MCF 10A (cell line): Measurements from ENCODE around the gene CSAD. TPM values are rescaled to one million over a fixed set of nuclear protein-coding genes. Genes with fewer than 3 reads are reported as not detected.

Experiments
- BruUV-seq: library from RNA; stranded (reverse); fragments of 400-500 nt; replicated peaks from 2 replicates; lab custom pipeline; 2021; lab: Mats Ljungman, UMichigan
- CTCF ChIA-PET: fragments of 300-600 bp; sonication (Branson Sonifier 250); formaldehyde crosslinking; extraction: SDS; loops from one replicate; lab custom pipeline; 2021; ENCODE audit warnings: antibody characterized with exemption, inconsistent platforms; lab: Yijun Ruan, JAX
- POLR2A ChIA-PET: fragments of 300-600, 350-650 bp; sonication (Branson Sonifier 250); formaldehyde crosslinking; extraction: SDS; loops from one replicate; lab custom pipeline; 2020; ENCODE audit warnings: antibody characterized with exemption, inconsistent platforms; lab: Yijun Ruan, JAX
- DNase-seq: peaks from one replicate; pipeline ENCODE4 v3.0.0-alpha.2; 2018; ENCODE audit not compliant: unreplicated experiment
- H3K27ac Mint-ChIP-seq: one replicate; pipeline ENCODE4 v1.8.0; 2022; ENCODE audit warnings: mild to moderate bottlenecking, low read depth, mixed read lengths; ENCODE audit not compliant: unreplicated experiment
- H3K27me3 Mint-ChIP-seq: one replicate; pipeline ENCODE4 v1.8.0; 2022; ENCODE audit warnings: mixed read lengths; ENCODE audit not compliant: insufficient read depth, unreplicated experiment
- H3K36me3 Mint-ChIP-seq: one replicate; pipeline ENCODE4 v1.8.0; 2022; ENCODE audit warnings: mild to moderate bottlenecking, moderate library complexity, mixed read lengths; ENCODE audit not compliant: insufficient read depth, unreplicated experiment
- H3K4me1 Mint-ChIP-seq: one replicate; pipeline ENCODE4 v1.8.0; 2022; ENCODE audit warnings: mixed read lengths; ENCODE audit not compliant: insufficient read depth, unreplicated experiment
- H3K4me3 Mint-ChIP-seq: one replicate; pipeline ENCODE4 v1.8.0; 2022; ENCODE audit warnings: mild to moderate bottlenecking, moderate library complexity, mixed read lengths; ENCODE audit not compliant: unreplicated experiment
- H3K9me3 Mint-ChIP-seq: one replicate; pipeline ENCODE4 v1.8.0; 2022; ENCODE audit warnings: mixed read lengths; ENCODE audit not compliant: unreplicated experiment
- intact Hi-C: fragments of 100-400 bp; cut with micrococcal nuclease; formaldehyde crosslinking; loops from 2 replicates; pipeline ENCODE4 v1.14.1; 2022
- total RNA-seq: library from RNA; stranded (reverse); gene quantifications from 2 replicates; pipeline ENCODE4 v1.2.3, GENCODE V29; 2022
- TF ChIP-seq, protein P1 (sequence below): fragments of 200-600 bp; IDR thresholded peaks from one replicate; pipeline ENCODE4 v1.8.0; 2022; ENCODE audit warnings: antibody characterized with exemption, mild to moderate bottlenecking; ENCODE audit not compliant: unreplicated experiment

The CSAD gene
- total RNA-seq, 1 experiment from 2014 or later: 22.7 TPM

DNA sequence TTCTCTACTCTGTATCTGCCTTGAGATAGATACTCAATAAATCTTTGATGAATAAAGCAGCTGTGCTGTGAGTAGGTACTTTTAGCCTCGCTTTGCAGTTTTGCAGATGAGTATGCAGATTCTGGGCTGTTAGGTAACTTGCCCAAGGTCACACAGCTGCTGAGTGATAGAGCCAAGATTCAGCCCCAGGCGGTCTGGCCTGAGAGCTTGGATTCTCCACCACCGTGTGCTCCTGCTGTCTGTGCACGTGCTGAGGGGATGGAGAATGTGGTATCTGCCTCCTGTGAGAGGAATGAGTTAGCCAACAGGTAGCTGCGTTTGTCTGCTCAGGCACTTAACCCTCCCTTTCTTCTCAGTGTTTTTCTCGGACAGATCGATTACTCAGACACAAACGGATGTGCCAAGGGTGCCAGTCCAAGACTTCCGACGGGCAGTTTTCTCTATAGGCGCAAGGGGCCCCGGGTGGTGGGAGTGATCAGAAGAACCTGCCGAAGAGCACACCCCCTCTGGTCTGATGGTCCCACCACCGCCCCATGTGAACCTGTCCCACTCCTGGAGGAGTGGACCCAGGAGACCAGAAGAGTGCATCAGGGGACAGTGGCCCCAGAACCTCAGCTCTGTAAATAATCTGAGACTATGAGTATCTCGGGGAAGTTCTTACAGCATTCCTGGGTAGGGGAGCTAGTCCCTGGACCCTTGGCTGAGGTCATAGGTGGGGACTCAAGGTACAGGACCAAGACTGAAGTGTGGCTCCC, 6.6 kb upstream of the CSAD start:
- no peaks in the 10 kb centered on the region for H3K9me3 Mint-ChIP-seq
- no peak for DNase-seq
- no peaks in the 10 kb centered on the region for H3K27me3 Mint-ChIP-seq
- intact Hi-C loops: no loop called here
- H3K27ac Mint-ChIP-seq: no peak overlapping the region
- H3K4me1 Mint-ChIP-seq: peaks cover 8% of the 10 kb centered on the region
- BruUV-seq: no TSS peak
- no peak overlapping the region for H3K4me3 Mint-ChIP-seq
- ChIA-PET CTCF (interaction anchor here (0.6 to 1.8 kb wide), 11 partner anchors 23 to 266 kb away, joined by 3 to 8 read pairs (median 3); no protein-coding TSS in a partner anchor), POLR2A (interaction anchor here (0.9 to 1.7 kb wide), 4 partner anchors 12 to 64 kb away, joined by 3 to 4 read pairs (median 4); a partner anchor contains a TSS)
- TF ChIP-seq, protein P1, sequence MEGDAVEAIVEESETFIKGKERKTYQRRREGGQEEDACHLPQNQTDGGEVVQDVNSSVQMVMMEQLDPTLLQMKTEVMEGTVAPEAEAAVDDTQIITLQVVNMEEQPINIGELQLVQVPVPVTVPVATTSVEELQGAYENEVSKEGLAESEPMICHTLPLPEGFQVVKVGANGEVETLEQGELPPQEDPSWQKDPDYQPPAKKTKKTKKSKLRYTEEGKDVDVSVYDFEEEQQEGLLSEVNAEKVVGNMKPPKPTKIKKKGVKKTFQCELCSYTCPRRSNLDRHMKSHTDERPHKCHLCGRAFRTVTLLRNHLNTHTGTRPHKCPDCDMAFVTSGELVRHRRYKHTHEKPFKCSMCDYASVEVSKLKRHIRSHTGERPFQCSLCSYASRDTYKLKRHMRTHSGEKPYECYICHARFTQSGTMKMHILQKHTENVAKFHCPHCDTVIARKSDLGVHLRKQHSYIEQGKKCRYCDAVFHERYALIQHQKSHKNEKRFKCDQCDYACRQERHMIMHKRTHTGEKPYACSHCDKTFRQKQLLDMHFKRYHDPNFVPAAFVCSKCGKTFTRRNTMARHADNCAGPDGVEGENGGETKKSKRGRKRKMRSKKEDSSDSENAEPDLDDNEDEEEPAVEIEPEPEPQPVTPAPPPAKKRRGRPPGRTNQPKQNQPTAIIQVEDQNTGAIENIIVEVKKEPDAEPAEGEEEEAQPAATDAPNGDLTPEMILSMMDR: no peak
- H3K36me3 Mint-ChIP-seq: peaks cover 74% of the 10 kb centered on the region

DNA sequence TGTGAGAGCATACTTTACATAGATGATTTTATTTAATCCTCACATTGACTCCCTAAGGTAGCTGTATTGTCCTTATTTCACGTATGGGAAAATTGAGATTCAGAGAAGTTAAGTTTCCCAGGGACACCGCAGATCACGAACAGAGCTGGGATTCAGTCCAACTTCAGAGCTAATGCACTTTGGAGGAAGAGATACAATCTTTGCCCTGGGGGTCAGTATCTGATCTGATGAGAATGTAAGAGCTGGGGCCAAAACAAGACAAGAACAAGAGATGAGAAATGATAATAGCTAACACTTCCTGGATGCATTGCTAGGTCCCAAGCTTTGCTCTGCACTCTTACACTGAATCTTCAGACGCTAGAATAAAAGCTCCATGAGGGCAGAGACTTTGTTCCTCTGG, 6.0 kb upstream of the CSAD start:
- intact Hi-C loops: no loop called here
- no peaks in the 10 kb centered on the region for H3K9me3 Mint-ChIP-seq
- TF ChIP-seq, protein P1: no peak
- H3K36me3 Mint-ChIP-seq: peaks cover 74% of the 10 kb centered on the region
- no TSS peak for BruUV-seq
- no peak overlapping the region for H3K4me3 Mint-ChIP-seq
- POLR2A ChIA-PET: interaction anchor here (0.7 to 1.7 kb wide), 4 partner anchors 13 to 65 kb away, joined by 3 to 4 read pairs (median 4); a partner anchor contains a TSS
- peaks cover 14% of the 10 kb centered on the region for H3K4me1 Mint-ChIP-seq
- H3K27me3 Mint-ChIP-seq: no peaks in the 10 kb centered on the region
- H3K27ac Mint-ChIP-seq: no peak overlapping the region
- no peak for DNase-seq
- CTCF ChIA-PET: interaction anchor here (0.6 to 1.8 kb wide), 8 partner anchors 24 to 266 kb away, joined by 3 to 8 read pairs (median 3); no protein-coding TSS in a partner anchor

DNA sequence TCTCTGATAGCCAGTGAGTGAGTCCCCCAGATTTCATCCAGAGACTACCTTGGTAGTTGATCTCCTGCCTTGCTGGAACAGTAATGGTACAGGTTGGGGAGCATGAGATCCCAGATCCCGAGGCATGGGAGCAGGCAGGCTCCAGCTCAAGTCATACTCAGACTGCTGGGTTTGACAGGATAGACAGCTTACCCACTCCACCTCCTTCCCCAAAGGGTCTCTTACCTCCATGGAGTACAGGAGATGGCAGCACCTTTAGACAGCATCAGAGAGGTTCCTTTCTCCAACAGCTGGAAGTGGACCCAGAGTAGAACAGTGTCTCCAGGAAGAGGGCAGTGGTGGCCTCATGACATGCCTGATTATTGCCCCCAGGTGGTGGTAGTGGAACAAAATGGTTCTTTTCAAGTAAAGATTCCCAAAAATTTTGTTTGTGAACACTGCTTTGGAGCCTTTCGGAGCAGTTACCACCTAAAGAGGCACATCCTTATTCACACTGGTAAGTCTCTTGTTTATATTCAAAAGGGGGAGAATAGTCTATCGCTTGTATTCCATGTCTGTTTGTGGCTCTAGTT, 4.9 kb upstream of the CSAD start:
- peaks cover 20% of the 10 kb centered on the region for H3K4me1 Mint-ChIP-seq
- no peak overlapping the region for H3K4me3 Mint-ChIP-seq
- peaks cover 76% of the 10 kb centered on the region for H3K36me3 Mint-ChIP-seq
- H3K9me3 Mint-ChIP-seq: no peaks in the 10 kb centered on the region
- intact Hi-C loops: no loop called here
- DNase-seq: no peak
- TF ChIP-seq, protein P1: no peak
- ChIA-PET CTCF (interaction anchor here (0.6 to 1.9 kb wide), 3 partner anchors 27 to 193 kb away, joined by 3 to 7 read pairs (median 3); no protein-coding TSS in a partner anchor), POLR2A (interaction anchor here (0.6 to 1.2 kb wide), 3 partner anchors 8 to 79 kb away, joined by 3 to 4 read pairs (median 3); no protein-coding TSS in a partner anchor)
- no peaks in the 10 kb centered on the region for H3K27me3 Mint-ChIP-seq
- H3K27ac Mint-ChIP-seq: no peak overlapping the region
- BruUV-seq: no TSS peak

DNA sequence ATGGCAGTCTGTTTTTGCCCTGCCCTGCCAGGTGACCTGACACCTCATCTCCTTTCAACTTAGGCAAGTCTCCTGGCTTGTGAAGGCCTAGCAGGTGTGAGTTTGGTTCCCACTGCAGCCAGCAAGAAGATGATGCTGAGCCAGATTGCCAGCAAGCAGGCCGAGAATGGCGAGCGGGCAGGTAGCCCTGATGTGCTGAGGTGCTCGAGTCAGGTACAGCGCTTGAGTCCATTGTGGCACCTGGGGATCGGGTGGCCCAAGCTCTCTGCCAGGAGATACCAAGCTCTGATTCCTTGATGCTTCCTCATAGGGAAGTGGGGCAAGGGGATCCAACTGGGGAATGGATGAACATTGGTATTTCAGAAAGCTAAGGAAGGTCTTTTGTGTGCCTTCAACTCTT, 4.1 kb upstream of the CSAD start:
- CTCF ChIA-PET: interaction anchor here (0.6 to 1.9 kb wide), 5 partner anchors 10 to 193 kb away, joined by 3 to 7 read pairs (median 3); no protein-coding TSS in a partner anchor
- H3K9me3 Mint-ChIP-seq: no peaks in the 10 kb centered on the region
- POLR2A ChIA-PET: interaction anchor here (0.6 to 1.4 kb wide), 4 partner anchors 8 to 119 kb away, joined by 3 to 4 read pairs (median 4); no protein-coding TSS in a partner anchor

More for the DNA sequence above, 4.1 kb upstream of the CSAD start:
- Mint-ChIP-seq H3K27me3 (no peaks in the 10 kb centered on the region), H3K27ac (no peak overlapping the region), H3K4me3 (no peak overlapping the region), H3K4me1 (peaks cover 20% of the 10 kb centered on the region), H3K36me3 (peaks cover 79% of the 10 kb centered on the region)
- intact Hi-C loops: no loop called here
- BruUV-seq: no TSS peak
- no peak for DNase-seq
- TF ChIP-seq, protein P1: no peak
